Measurements from ENCODE around the gene ZNF10. TPM values are rescaled to one million over a fixed set of nuclear protein-coding genes. Genes with fewer than 3 reads are reported as not detected.

The ZNF10 gene
- total RNA-seq, 4 donors from 2014 or later = 4.6 to 8.2 (median 6.6) TPM

DNA sequence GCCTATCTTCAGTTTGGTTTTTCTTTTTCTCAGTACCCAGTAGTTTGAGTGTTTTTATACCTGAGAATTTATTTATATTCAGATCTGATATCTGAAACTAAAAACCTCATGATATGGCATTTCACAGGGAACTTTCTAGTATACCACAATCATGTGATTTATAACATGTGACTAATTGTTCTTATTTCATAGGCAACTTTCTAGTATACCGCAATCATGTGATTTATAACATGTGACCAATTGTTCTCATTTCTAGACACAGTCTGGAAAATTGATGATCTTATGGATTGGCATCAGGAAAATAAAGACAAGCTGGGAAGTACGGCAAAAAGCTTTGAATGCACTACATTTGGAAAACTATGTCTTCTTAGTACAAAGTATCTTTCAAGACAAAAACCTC, 71.5 kb downstream of the ZNF10 start:
- TF ChIP-seq, protein P1, sequence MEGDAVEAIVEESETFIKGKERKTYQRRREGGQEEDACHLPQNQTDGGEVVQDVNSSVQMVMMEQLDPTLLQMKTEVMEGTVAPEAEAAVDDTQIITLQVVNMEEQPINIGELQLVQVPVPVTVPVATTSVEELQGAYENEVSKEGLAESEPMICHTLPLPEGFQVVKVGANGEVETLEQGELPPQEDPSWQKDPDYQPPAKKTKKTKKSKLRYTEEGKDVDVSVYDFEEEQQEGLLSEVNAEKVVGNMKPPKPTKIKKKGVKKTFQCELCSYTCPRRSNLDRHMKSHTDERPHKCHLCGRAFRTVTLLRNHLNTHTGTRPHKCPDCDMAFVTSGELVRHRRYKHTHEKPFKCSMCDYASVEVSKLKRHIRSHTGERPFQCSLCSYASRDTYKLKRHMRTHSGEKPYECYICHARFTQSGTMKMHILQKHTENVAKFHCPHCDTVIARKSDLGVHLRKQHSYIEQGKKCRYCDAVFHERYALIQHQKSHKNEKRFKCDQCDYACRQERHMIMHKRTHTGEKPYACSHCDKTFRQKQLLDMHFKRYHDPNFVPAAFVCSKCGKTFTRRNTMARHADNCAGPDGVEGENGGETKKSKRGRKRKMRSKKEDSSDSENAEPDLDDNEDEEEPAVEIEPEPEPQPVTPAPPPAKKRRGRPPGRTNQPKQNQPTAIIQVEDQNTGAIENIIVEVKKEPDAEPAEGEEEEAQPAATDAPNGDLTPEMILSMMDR (IDR thresholded peaks at IDR 0.05; ENCODE audit: low read depth) = no peak

- TF ChIP-seq, protein P1 (IDR thresholded peaks at IDR 0.05; ENCODE audit: low read depth) = no peak
These were observed 72.3 kb downstream of the ZNF10 start for GRCh38 chr12:133202493-133203343.

GRCh38 chr12:133203344-133204263, 73.2 kb downstream of the ZNF10 start:
- TF ChIP-seq, protein P1 (IDR thresholded peaks at IDR 0.05; ENCODE audit: low read depth) = no peak

- TF ChIP-seq, protein P1 (IDR thresholded peaks at IDR 0.05; ENCODE audit: low read depth) = no peak
These were observed 73.8 kb downstream of the ZNF10 start for GRCh38 chr12:133204264-133204603.

DNA sequence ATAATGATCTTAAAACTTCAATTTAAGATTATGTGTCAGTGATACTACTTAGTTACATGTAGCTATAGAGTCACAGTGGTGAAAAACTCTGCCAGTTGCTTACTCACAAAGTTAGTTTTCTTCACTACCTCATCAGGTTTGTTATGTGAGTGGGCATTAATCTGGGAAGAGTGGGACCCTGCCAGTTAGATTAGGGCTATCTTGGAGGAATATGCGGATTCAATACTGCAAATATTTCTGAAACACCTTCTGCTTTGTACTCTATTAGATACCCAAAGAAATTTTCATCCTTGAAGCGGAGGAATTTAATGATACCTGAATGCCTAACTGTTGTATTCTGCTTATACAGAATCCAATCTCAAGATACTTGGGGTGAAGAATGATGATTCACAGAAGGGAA, 76.0 kb downstream of the ZNF10 start:
- TF ChIP-seq, protein P1 (IDR thresholded peaks at IDR 0.05; ENCODE audit: low read depth) = no peak

Other genes starting within 250 kb of the ZNF10 start
- 10 to 100 TPM; 25.5 to 38.6 (median 30.4) TPM for gene CHFR, start 243.0 kb upstream of the ZNF10 start, total RNA-seq
- 10 to 100 TPM in 2 of 4 donors, 1 to 10 TPM in 2; 5.1 to 13.9 (median 10.3) TPM for gene ZNF605, start 174.3 kb upstream of the ZNF10 start, total RNA-seq
- 10 to 100 TPM in 3 of 4 donors, 1 to 10 TPM in 1; 3.9 to 19.0 (median 13.8) TPM for gene ZNF26, start 144.3 kb upstream of the ZNF10 start, total RNA-seq
- 10 to 100 TPM; 15.0 to 29.5 (median 23.1) TPM for gene ZNF84, start 93.1 kb upstream of the ZNF10 start, total RNA-seq
- gene ZNF140, start 49.7 kb upstream of the ZNF10 start, total RNA-seq = 10 to 100 TPM in 3 of 4 donors, 1 to 10 TPM in 1; 9.9 to 13.4 (median 11.4) TPM
- gene ZNF891, start 353 bp upstream of the ZNF10 start, total RNA-seq = 1 to 10 TPM; 2.2 to 3.4 (median 3.0) TPM
- 10 to 100 TPM; 10.8 to 16.1 (median 14.5) TPM for gene ZNF268, start 50.9 kb downstream of the ZNF10 start, total RNA-seq
- gene ANHX, start 105.2 kb downstream of the ZNF10 start, total RNA-seq = not detected